AG09319 (cell line): ENCODE data around the gene ARID1B.

ENCODE experiments used
- DNase-seq: peaks from one replicate; pipeline ENCODE4 v3.0.0-alpha.2; 2010; ENCODE audit warnings: low read depth; ENCODE audit errors: extremely low read depth
- TF ChIP-seq, protein P1 (sequence below): IDR thresholded peaks from 2 replicates; pipeline ENCODE4 v1.5.1; 2011; ENCODE audit warnings: low read depth, mild to moderate bottlenecking, inconsistent platforms, low read length, moderate library complexity

The ARID1B gene

DNA sequence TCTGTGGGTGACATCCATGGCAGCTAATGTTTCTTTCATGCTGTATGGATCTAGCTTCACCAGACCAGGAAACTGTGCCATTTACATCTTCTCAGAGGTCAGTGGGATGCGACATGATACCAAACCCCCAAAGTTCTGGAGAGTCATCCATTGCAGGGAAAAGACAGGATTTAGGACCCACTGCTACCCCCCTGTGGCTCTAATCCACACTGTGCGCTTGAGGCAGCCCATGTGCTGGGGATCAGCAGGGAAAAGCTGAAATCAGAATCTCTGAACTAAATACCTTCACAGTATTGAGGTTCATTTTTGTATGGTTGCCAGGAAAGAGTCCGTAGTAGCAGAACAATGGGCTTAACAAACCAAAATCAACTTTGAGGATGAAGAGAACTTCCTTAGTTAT is 381.7 kb downstream of the ARID1B start:
- TF ChIP-seq, protein P1, sequence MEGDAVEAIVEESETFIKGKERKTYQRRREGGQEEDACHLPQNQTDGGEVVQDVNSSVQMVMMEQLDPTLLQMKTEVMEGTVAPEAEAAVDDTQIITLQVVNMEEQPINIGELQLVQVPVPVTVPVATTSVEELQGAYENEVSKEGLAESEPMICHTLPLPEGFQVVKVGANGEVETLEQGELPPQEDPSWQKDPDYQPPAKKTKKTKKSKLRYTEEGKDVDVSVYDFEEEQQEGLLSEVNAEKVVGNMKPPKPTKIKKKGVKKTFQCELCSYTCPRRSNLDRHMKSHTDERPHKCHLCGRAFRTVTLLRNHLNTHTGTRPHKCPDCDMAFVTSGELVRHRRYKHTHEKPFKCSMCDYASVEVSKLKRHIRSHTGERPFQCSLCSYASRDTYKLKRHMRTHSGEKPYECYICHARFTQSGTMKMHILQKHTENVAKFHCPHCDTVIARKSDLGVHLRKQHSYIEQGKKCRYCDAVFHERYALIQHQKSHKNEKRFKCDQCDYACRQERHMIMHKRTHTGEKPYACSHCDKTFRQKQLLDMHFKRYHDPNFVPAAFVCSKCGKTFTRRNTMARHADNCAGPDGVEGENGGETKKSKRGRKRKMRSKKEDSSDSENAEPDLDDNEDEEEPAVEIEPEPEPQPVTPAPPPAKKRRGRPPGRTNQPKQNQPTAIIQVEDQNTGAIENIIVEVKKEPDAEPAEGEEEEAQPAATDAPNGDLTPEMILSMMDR: no peak
- no peak for DNase-seq

DNA sequence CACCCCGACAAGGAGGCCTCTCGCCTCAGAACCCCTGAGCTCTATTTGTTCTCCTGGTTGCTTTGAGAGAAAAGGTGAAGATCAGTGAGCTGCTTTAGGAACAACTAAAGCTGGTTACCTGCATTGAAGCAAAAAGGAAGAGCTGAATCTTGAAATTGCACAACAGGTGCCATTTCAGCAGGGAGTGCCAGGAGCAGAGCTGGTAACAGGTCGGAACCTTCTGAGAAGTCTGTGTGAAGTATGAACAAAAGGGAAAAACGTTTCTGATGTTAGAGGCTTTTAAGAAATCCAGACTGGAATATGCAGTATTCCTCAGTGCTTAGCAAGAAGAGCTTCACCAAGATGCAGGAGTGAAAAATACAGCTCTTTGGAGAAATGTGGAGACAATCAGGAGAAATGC is 382.2 kb downstream of the ARID1B start:
- no peak for DNase-seq
- TF ChIP-seq, protein P1: no peak

DNA sequence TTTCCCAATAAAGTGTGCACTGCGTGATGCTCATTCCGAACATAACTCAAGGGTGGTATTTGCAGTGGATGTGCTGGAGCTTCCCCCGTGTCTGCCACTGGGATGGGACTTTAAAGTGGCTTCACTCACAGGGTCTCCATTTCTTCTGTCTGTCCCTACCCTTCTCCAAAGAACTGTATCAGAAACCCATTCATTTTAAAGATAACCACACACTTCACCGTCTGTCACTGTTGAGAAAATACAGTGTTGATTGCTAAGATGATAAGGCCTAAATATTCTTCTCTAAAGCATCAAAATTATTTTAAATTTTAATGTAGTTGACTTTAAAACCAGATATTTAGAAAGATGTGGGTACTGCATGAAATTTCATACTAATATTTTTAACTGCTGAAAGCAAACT is 384.7 kb downstream of the ARID1B start:
- TF ChIP-seq, protein P1: no peak
- no peak for DNase-seq

DNA sequence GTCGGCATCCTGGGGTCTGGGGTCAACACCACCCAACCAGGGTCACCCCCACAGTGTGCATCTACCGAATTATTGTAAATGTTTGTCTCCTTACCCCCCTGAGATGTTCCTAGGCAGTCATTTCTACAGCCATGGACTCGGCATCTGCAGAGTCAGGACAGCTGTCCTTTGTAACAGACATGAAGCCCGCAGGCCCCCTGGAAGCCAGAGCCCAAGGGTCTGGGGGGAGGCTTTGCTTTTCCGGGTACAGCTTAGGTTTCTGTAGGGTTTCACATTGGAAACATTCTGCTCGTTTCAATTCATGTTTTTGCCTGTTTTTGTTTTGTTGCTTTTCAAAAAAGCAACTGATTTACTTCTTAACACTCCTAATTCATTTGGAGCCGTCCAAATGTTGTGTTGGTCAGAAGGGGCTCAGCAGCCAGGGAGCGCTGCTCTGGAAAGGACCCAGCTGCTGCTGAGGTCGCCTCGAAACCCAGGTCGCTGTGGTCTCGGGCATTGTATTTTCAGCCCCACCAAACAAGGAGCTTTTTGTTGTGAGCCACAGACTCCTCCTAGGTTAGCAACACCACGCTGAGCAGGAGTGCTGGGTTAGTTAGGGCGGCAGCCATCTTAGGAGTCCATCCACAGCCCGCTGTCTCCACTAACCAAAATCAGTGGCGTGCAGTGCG is 385.7 kb downstream of the ARID1B start:
- DNase-seq: no peak
- TF ChIP-seq, protein P1: no peak

DNA sequence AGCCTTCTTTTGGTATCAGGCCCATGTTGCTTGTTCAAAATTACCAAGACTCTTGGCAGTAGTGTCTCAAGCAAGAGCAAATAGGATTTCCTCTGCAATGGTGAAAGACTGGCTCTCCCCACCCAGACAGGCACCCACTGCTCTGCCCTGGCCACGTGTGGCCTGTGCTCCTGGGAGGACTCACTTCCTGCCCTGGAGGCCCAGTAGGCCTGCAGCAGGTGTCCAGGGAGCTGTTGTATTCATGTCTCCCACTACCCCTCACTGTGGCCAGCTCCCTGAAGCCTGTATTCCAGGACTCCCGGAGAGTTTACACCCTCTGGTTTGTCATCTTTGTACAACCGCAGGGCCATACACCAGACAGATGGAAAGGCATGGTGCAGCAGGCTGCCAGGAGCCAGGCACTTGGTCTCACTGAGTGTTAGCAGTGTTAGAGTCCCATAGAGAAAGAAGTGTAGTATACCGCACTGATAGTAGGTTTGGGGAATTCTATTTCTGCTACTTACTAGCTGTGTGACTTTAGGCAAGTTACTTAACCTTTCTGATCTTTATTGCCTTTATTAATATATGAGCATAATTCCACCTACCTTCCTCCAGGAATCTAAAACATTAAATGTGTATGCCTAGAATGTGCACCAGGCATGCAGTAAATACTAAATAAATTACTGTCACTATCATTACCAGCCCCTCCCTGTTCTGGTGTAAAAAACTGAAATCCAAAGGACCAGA is 386.4 kb downstream of the ARID1B start:
- TF ChIP-seq, protein P1: no peak
- DNase-seq: no peak

DNA sequence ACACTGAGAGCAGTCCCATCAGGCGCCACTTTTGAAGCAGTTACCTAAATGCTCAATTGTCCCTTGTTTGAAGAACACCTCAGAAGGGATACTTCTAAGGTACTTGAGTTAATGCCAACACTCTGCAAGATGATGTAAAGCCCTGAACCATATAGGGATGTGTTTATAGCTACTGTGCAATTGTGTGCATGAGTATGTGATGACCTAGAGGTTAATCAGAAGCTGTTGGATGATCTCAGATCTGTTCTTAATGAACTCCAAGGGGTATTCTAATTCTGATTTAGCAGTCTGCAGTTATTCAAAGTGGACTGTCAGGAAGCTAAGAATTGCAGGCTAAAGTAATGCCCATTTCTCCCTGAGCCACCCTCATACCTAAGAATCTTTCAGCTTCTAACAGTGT is 387.8 kb downstream of the ARID1B start:
- TF ChIP-seq, protein P1: no peak

DNA sequence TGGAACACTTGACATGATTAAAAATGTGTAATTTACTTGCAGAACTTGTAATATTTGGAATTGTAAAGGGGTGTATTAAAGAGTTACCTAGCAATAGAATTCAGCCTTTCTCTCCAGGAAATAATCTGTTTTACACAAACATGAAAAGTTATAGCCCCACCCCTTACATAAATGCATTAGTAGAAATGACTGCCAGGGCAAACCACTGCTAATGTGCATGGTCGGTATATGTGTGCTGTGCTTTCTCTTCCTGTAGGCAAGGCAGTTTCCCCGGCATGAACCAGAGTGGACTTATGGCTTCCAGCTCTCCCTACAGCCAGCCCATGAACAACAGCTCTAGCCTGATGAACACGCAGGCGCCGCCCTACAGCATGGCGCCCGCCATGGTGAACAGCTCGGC is 389.6 kb downstream of the ARID1B start:
- no peak for DNase-seq
- TF ChIP-seq, protein P1: no peak

More for the DNA sequence above, 387.8 kb downstream of the ARID1B start:
- DNase-seq: no peak
